ENCODE data around the gene LYRM4. TPM values are rescaled to one million over a fixed set of nuclear protein-coding genes. Genes with fewer than 3 reads are reported as not detected.

Gene LYRM4
- total RNA-seq, 4 donors from 2014 or later: 6.3 to 13.7 (median 7.8) TPM

- Histone ChIP-seq H3K27me3 (no peaks in the 10 kb centered on the region), H3K9me3 (no peaks in the 10 kb centered on the region), H3K36me3 (no peaks in the 10 kb centered on the region), H3K4me1 (no peaks in the 10 kb centered on the region), H3K4me3 (no peak overlapping the region), H3K27ac (no peak overlapping the region)
- DNase-seq: no peak
- TF ChIP-seq CTCF (IDR thresholded peaks at IDR 0.05) (no peak), POLR2A (IDR thresholded peaks at IDR 0.05) (no peak)
These were observed 120.7 kb downstream of the LYRM4 start for GRCh38 chr6:5139828-5140771.

GRCh38 chr6:5138995-5139827 is 121.5 kb downstream of the LYRM4 start:
- Histone ChIP-seq H3K9me3 (no peaks in the 10 kb centered on the region), H3K4me1 (no peaks in the 10 kb centered on the region), H3K27me3 (no peaks in the 10 kb centered on the region), H3K4me3 (no peak overlapping the region), H3K27ac (no peak overlapping the region), H3K36me3 (no peaks in the 10 kb centered on the region)
- no peak for TF ChIP-seq POLR2A (IDR thresholded peaks at IDR 0.05)
- no peak for TF ChIP-seq CTCF (IDR thresholded peaks at IDR 0.05)
- DNase-seq: no peak

- no peak overlapping the region for H3K4me3 ChIP-seq
- no peak overlapping the region for H3K27ac ChIP-seq
- no peaks in the 10 kb centered on the region for H3K4me1 ChIP-seq
- DNase-seq: no peak
- TF ChIP-seq POLR2A (IDR thresholded peaks at IDR 0.05): no peak
- TF ChIP-seq CTCF (IDR thresholded peaks at IDR 0.05): no peak
- H3K27me3 ChIP-seq: no peaks in the 10 kb centered on the region
- H3K36me3 ChIP-seq: no peaks in the 10 kb centered on the region
- no peaks in the 10 kb centered on the region for H3K9me3 ChIP-seq
These were observed 123.9 kb downstream of the LYRM4 start for GRCh38 chr6:5136851-5137250.

GRCh38 chr6:5135788-5136376 is 124.9 kb downstream of the LYRM4 start:
- Histone ChIP-seq H3K27me3 (no peaks in the 10 kb centered on the region), H3K4me3 (no peak overlapping the region), H3K4me1 (no peaks in the 10 kb centered on the region), H3K27ac (no peak overlapping the region), H3K36me3 (no peaks in the 10 kb centered on the region), H3K9me3 (no peaks in the 10 kb centered on the region)
- TF ChIP-seq CTCF (IDR thresholded peaks at IDR 0.05): peak in 5 of 6 experiments; percentile 30 to 52 (median 45)
- no peak for TF ChIP-seq POLR2A (IDR thresholded peaks at IDR 0.05)
- peak in 2 of 3 donors; percentile 28 to 61 for DNase-seq

GRCh38 chr6:5133943-5134342 is 126.8 kb downstream of the LYRM4 start:
- Histone ChIP-seq H3K36me3 (no peaks in the 10 kb centered on the region), H3K4me1 (no peaks in the 10 kb centered on the region), H3K27me3 (no peaks in the 10 kb centered on the region), H3K27ac (no peak overlapping the region), H3K9me3 (no peaks in the 10 kb centered on the region), H3K4me3 (no peak overlapping the region)
- DNase-seq: no peak
- TF ChIP-seq POLR2A (IDR thresholded peaks at IDR 0.05) (no peak), CTCF (IDR thresholded peaks at IDR 0.05) (no peak)
